Progenitor cell of endocrine pancreas (in vitro differentiated cells): Measurements from ENCODE around the gene NOL6. TPM values are rescaled to one million over a fixed set of nuclear protein-coding genes. Genes with fewer than 3 reads are reported as not detected.

Experiments
- DNase-seq: peaks from one replicate; pipeline ENCODE4 v3.0.0; 2021; ENCODE audit warnings: low spot score; ENCODE audit not compliant: unreplicated experiment
- H3K27ac Mint-ChIP-seq: 2 replicates; pipeline ENCODE4 v1.8.0; 2021; ENCODE audit warnings: mild to moderate bottlenecking, moderate library complexity, mixed read lengths
- H3K27me3 Mint-ChIP-seq: 2 replicates; pipeline ENCODE4 v1.8.0; 2021; ENCODE audit warnings: mixed read lengths
- H3K36me3 Mint-ChIP-seq: 2 replicates; pipeline ENCODE4 v1.8.0; 2022; ENCODE audit warnings: mixed read lengths; ENCODE audit not compliant: insufficient read depth
- H3K4me1 Mint-ChIP-seq: 2 replicates; pipeline ENCODE4 v1.8.0; 2021; ENCODE audit warnings: low read depth, mixed read lengths
- H3K4me3 Mint-ChIP-seq: 2 replicates; pipeline ENCODE4 v1.8.0; 2021; ENCODE audit warnings: low read depth, mild to moderate bottlenecking, moderate library complexity, mixed read lengths
- H3K9me3 Mint-ChIP-seq: 2 replicates; pipeline ENCODE4 v1.8.0; 2021; ENCODE audit warnings: low read depth, mixed read lengths
- CTCF ChIP-seq: fragments of 200-600 bp; sonication (generic); IDR thresholded peaks from one replicate; pipeline ENCODE4 v1.5.0; 2021; ENCODE audit warnings: antibody characterized with exemption, mild to moderate bottlenecking; ENCODE audit not compliant: unreplicated experiment
- total RNA-seq: library from RNA; stranded (reverse); gene quantifications from 2 replicates; pipeline ENCODE4 v1.2.1, GENCODE V29; 2021

NOL6 gene
- total RNA-seq, 1 donor from 2014 or later: 29.6 TPM

GRCh38 chr9:33419708-33420303, 53.9 kb downstream of the NOL6 start:
- Mint-ChIP-seq H3K27ac (peak overlapping the region; percentile 3), H3K36me3 (no peaks in the 10 kb centered on the region), H3K4me3 (no peak overlapping the region), H3K27me3 (no peaks in the 10 kb centered on the region), H3K4me1 (peaks cover 17% of the 10 kb centered on the region), H3K9me3 (no peaks in the 10 kb centered on the region)
- TF ChIP-seq CTCF: no peak
- no peak for DNase-seq

GRCh38 chr9:33418090-33418489, 55.6 kb downstream of the NOL6 start:
- H3K36me3 Mint-ChIP-seq: no peaks in the 10 kb centered on the region
- H3K27me3 Mint-ChIP-seq: no peaks in the 10 kb centered on the region
- H3K27ac Mint-ChIP-seq: no peak overlapping the region
- no peak for TF ChIP-seq CTCF
- DNase-seq: no peak
- H3K4me3 Mint-ChIP-seq: no peak overlapping the region
- peaks cover 19% of the 10 kb centered on the region for H3K4me1 Mint-ChIP-seq
- no peaks in the 10 kb centered on the region for H3K9me3 Mint-ChIP-seq

- Mint-ChIP-seq H3K27me3 (no peaks in the 10 kb centered on the region), H3K27ac (no peak overlapping the region), H3K4me1 (peaks cover 19% of the 10 kb centered on the region), H3K9me3 (no peaks in the 10 kb centered on the region), H3K36me3 (no peaks in the 10 kb centered on the region), H3K4me3 (no peak overlapping the region)
- TF ChIP-seq CTCF: no peak
- no peak for DNase-seq
These were observed 56.7 kb downstream of the NOL6 start for GRCh38 chr9:33416996-33417395.

GRCh38 chr9:33415501-33416038, 58.2 kb downstream of the NOL6 start:
- peak; percentile 78 for TF ChIP-seq CTCF
- no peaks in the 10 kb centered on the region for H3K36me3 Mint-ChIP-seq
- no peaks in the 10 kb centered on the region for H3K9me3 Mint-ChIP-seq
- H3K4me3 Mint-ChIP-seq: no peak overlapping the region
- peak overlapping the region; percentile 92 for H3K27ac Mint-ChIP-seq
- peaks cover 19% of the 10 kb centered on the region for H3K4me1 Mint-ChIP-seq
- DNase-seq: peak; percentile 71
- no peaks in the 10 kb centered on the region for H3K27me3 Mint-ChIP-seq

- H3K4me3 Mint-ChIP-seq: no peak overlapping the region
- DNase-seq: no peak
- TF ChIP-seq CTCF: no peak
- no peaks in the 10 kb centered on the region for H3K9me3 Mint-ChIP-seq
- peaks cover 19% of the 10 kb centered on the region for H3K4me1 Mint-ChIP-seq
- no peaks in the 10 kb centered on the region for H3K27me3 Mint-ChIP-seq
- H3K36me3 Mint-ChIP-seq: no peaks in the 10 kb centered on the region
- H3K27ac Mint-ChIP-seq: peak overlapping the region; percentile 92
These were observed 58.7 kb downstream of the NOL6 start for GRCh38 chr9:33414889-33415500.
